Endodermal cell (in vitro differentiated cells): Measurements from ENCODE around the gene KCNA10. TPM values are rescaled to one million over a fixed set of nuclear protein-coding genes. Genes with fewer than 3 reads are reported as not detected.

Experiments used
- DNase-seq: peaks from one replicate; pipeline ENCODE4 v3.0.0-alpha.2; 2017
- H3K27ac ChIP-seq: 2 replicates; pipeline ENCODE4 v1.5.1; 2013; ENCODE audit warnings: mild to moderate bottlenecking, low read depth, low read length, moderate library complexity
- H3K27me3 ChIP-seq: 2 replicates; pipeline ENCODE4 v1.6.1; 2013; ENCODE audit warnings: mild to moderate bottlenecking, low read length, moderate library complexity; ENCODE audit not compliant: insufficient read depth, control insufficient read depth, poor library complexity, severe bottlenecking
- H3K36me3 ChIP-seq: 2 replicates; pipeline ENCODE4 v1.7.0; 2013; ENCODE audit warnings: mild to moderate bottlenecking, low read length, moderate library complexity; ENCODE audit not compliant: control insufficient read depth, insufficient read depth
- H3K4me1 ChIP-seq: one replicate; pipeline ENCODE4 v1.7.0; 2013; ENCODE audit warnings: low read length; ENCODE audit not compliant: control insufficient read depth, insufficient read depth
- H3K4me3 ChIP-seq: 2 replicates; pipeline ENCODE4 v1.5.1; 2013; ENCODE audit warnings: mild to moderate bottlenecking, low read length, moderate library complexity
- H3K9ac ChIP-seq: 2 replicates; pipeline ENCODE4 v1.6.1; 2013; ENCODE audit warnings: mild to moderate bottlenecking, low read length, moderate library complexity; ENCODE audit not compliant: poor library complexity, severe bottlenecking; ENCODE audit errors: extremely low read depth
- H3K9me3 ChIP-seq: 2 replicates; pipeline ENCODE4 v1.6.1; 2013; ENCODE audit warnings: mild to moderate bottlenecking, low read length, moderate library complexity; ENCODE audit not compliant: control insufficient read depth
- H3K27ac Mint-ChIP-seq: 2 replicates; pipeline ENCODE4 v1.8.0; 2020; ENCODE audit warnings: mixed read lengths
- H3K27me3 Mint-ChIP-seq: 2 replicates; pipeline ENCODE4 v1.8.0; 2021; ENCODE audit warnings: mild to moderate bottlenecking, mixed read lengths; ENCODE audit not compliant: insufficient read depth
- H3K36me3 Mint-ChIP-seq: 2 replicates; pipeline ENCODE4 v1.8.0; 2020; ENCODE audit warnings: low read depth, mixed read lengths
- H3K4me1 Mint-ChIP-seq: 2 replicates; pipeline ENCODE4 v1.8.0; 2020; ENCODE audit warnings: mixed read lengths
- H3K4me3 Mint-ChIP-seq: 2 replicates; pipeline ENCODE4 v1.8.0; 2020; ENCODE audit warnings: mild to moderate bottlenecking, moderate library complexity, mixed read lengths
- H3K9me3 Mint-ChIP-seq: 2 replicates; pipeline ENCODE4 v1.8.0; 2020; ENCODE audit warnings: mild to moderate bottlenecking, mixed read lengths
- WGBS, 2 experiments: methylation state at CpG; one replicate each; pipeline versions ENCODE4 v1.1.5 to v1.1.7; 2013; ENCODE audit warnings: missing lambda C conversion rate in 2 of 2, mixed read lengths in 1 of 2; ENCODE audit not compliant: insufficient coverage in 1 of 2, insufficient read length in 1 of 2; 5-methylcytosine and 5-hydroxymethylcytosine counted together
- total RNA-seq, 2 donors: library from RNA; stranded (reverse); fragmentation: NEBNext Ultra II Directional in 1 of 2; extraction: Animal tissue kit (Norgen Biotek cat#: 25700) in 1 of 2; gene quantifications; 2 replicates in 1 of 2; 3 replicates in 1 of 2; pipeline ENCODE4 v1.2.1, GENCODE V29; 2021
- TF ChIP-seq, protein P1 (sequence below): fragments of 200-600 bp; sonication (generic); conservative IDR thresholded peaks from 2 replicates; pipeline ENCODE4 v1.5.0; 2021; ENCODE audit warnings: antibody characterized with exemption, mild to moderate bottlenecking

KCNA10 gene
- total RNA-seq, 2 donors from 2014 or later: not detected

DNA sequence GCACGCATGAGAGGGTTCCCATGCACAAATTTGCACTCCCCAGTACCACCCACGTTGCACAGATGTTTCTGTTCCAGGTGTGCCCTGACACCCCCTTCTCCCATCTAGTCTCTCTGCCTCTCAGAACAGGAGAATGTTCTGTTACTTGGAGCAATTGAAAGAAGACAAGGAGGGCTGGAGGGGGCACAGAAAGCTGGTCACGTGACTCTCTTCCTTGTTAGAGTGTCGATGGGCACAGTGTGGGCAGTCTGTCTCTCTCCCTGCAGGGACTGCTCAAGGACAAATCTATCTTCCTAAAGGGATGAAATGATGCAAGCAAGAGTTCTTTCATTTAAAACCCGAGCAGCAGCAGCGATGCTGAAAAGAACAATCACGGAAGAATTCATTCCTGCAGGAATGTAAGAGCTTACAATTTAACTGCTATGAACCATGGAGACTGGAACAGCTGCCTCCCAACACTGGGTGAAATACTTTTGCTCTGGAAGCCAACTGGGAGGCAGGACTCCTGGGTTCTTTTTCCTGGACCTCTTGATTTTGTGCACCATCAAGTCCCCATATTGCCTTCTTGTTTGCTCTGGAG lies 7.3 kb upstream of the KCNA10 start:
- H3K27ac ChIP-seq: no peak overlapping the region
- Mint-ChIP-seq H3K4me1 (no peaks in the 10 kb centered on the region), H3K27ac (no peak overlapping the region), H3K36me3 (no peaks in the 10 kb centered on the region), H3K27me3 (peaks cover 43% of the 10 kb centered on the region), H3K4me3 (no peak overlapping the region), H3K9me3 (no peaks in the 10 kb centered on the region)
- 84 to 93% methylated on average over 5 to 7 of the region's 7 CpGs for WGBS, 2 experiments
- no peak overlapping the region for H3K9ac ChIP-seq
- H3K36me3 ChIP-seq: no peaks in the 10 kb centered on the region
- no peaks in the 10 kb centered on the region for H3K4me1 ChIP-seq
- no peak overlapping the region for H3K4me3 ChIP-seq
- H3K9me3 ChIP-seq: no peaks in the 10 kb centered on the region
- TF ChIP-seq, protein P1, sequence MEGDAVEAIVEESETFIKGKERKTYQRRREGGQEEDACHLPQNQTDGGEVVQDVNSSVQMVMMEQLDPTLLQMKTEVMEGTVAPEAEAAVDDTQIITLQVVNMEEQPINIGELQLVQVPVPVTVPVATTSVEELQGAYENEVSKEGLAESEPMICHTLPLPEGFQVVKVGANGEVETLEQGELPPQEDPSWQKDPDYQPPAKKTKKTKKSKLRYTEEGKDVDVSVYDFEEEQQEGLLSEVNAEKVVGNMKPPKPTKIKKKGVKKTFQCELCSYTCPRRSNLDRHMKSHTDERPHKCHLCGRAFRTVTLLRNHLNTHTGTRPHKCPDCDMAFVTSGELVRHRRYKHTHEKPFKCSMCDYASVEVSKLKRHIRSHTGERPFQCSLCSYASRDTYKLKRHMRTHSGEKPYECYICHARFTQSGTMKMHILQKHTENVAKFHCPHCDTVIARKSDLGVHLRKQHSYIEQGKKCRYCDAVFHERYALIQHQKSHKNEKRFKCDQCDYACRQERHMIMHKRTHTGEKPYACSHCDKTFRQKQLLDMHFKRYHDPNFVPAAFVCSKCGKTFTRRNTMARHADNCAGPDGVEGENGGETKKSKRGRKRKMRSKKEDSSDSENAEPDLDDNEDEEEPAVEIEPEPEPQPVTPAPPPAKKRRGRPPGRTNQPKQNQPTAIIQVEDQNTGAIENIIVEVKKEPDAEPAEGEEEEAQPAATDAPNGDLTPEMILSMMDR: no peak
- no peak for DNase-seq
- peaks cover 30% of the 10 kb centered on the region for H3K27me3 ChIP-seq

DNA sequence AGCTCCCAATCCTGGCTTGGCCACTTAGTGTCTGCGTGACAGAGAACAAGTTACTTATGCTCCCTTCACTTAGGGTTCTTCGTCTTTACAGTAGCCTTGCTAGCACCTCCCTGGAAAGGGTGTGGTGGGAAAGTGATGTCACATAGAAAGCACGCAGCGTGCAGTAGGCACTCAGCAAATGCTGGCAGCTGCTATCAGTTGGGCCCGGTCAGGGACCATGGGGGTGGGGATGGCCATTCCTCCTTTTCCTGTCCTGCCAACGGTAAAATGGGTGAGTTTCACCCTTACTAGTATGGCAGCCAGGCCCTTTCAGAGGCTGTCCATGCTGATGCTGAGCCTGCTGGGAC lies 6.2 kb upstream of the KCNA10 start:
- H3K4me3 ChIP-seq: no peak overlapping the region
- H3K9me3 Mint-ChIP-seq: no peaks in the 10 kb centered on the region
- H3K4me3 Mint-ChIP-seq: no peak overlapping the region
- H3K27me3 Mint-ChIP-seq: peaks cover 44% of the 10 kb centered on the region
- H3K9ac ChIP-seq: no peak overlapping the region
- TF ChIP-seq, protein P1: no peak
- H3K27me3 ChIP-seq: peaks cover 31% of the 10 kb centered on the region
- H3K9me3 ChIP-seq: no peaks in the 10 kb centered on the region
- no peaks in the 10 kb centered on the region for H3K36me3 Mint-ChIP-seq
- no peak overlapping the region for H3K27ac ChIP-seq
- no peak for DNase-seq
- WGBS, 2 experiments: 87 to 88% methylated on average over 3 to 6 of the region's 6 CpGs
- H3K4me1 ChIP-seq: no peaks in the 10 kb centered on the region
- no peaks in the 10 kb centered on the region for H3K36me3 ChIP-seq
- H3K27ac Mint-ChIP-seq: no peak overlapping the region
- H3K4me1 Mint-ChIP-seq: peaks cover 5% of the 10 kb centered on the region

DNA sequence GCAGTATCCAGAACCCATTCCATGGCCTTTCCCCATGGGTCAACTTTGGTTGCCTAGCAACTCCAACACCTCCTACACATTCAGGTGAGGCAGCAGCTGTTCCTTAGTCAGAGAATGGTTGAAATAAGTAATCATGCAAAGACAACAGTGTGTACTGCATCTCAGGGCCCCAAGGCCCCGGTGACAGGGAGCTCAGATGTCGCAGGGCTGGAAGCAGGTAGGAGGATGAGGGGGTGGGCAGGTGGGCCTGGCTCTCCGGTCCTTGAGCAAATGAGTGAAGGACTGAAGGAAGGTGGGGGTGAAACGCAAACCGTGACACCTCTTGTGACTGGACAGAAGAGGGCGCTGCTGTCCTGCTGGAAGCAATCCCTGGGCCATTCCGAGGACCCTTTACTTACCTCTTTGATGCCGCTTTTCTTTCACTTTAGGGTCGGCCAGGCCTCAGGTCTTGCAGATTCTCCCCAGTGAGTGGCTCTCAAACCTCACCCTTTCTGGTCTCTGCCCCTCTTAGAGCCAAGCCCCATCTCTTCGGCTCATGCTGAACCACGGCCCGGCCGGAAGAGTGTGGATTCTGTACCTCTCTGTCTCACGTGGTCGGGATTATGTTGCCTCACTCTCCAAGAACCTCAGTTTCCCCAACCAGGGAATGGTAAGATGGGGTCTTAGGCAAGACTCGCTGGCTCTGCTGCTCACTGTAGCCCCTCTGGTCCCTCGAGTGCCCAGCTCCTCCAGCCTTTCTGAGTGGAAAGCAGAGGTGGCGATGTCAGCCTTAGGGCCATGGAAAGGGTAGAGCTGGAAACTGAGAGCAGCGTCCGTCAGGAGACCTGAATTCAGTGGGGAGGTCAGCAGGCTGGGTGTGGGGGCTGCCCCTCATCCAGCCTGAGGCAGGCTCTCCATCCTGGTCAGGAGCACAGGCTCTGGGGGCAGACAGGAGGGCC lies 5.6 kb upstream of the KCNA10 start:
- H3K9me3 ChIP-seq: no peaks in the 10 kb centered on the region
- Mint-ChIP-seq H3K27me3 (peaks cover 45% of the 10 kb centered on the region), H3K9me3 (no peaks in the 10 kb centered on the region), H3K4me1 (peaks cover 5% of the 10 kb centered on the region), H3K27ac (no peak overlapping the region), H3K4me3 (no peak overlapping the region), H3K36me3 (no peaks in the 10 kb centered on the region)
- H3K27me3 ChIP-seq: peaks cover 31% of the 10 kb centered on the region
- TF ChIP-seq, protein P1: peak; percentile 94
- no peak overlapping the region for H3K27ac ChIP-seq
- DNase-seq: peak; percentile 91
- no peaks in the 10 kb centered on the region for H3K4me1 ChIP-seq
- H3K4me3 ChIP-seq: no peak overlapping the region
- H3K9ac ChIP-seq: no peak overlapping the region
- H3K36me3 ChIP-seq: no peaks in the 10 kb centered on the region
- 11 to 50% methylated on average over 5 to 20 of the region's 20 CpGs for WGBS, 2 experiments
